HCT116 (cell line): ENCODE data around the gene BAHCC1. TPM values are rescaled to one million over a fixed set of nuclear protein-coding genes. Genes with fewer than 3 reads are reported as not detected.

ENCODE experiments used
- ATAC-seq: fragments of 200-7000 bp; cut with Tn5 transposase; 2 replicates; pipeline ENCODE4 v1.9.1; 2020; ENCODE audit warnings: mild to moderate bottlenecking, moderate library complexity
- BruUV-seq: library from RNA; stranded (reverse); fragments of 400-500 nt; replicated peaks from 2 replicates; lab custom pipeline; 2021; lab: Mats Ljungman, UMichigan
- CTCF ChIA-PET: fragments of 300-600 bp; sonication (Branson Sonifier 250); formaldehyde crosslinking; loops from one replicate; lab custom pipeline; 2021; ENCODE audit warnings: antibody characterized with exemption; lab: Charles Lee
- POLR2A ChIA-PET: fragments of 300-600, 350-600 bp; sonication (Branson Sonifier 250); formaldehyde crosslinking; loops from one replicate; lab custom pipeline; 2021; ENCODE audit warnings: antibody characterized with exemption; lab: Charles Lee
- RAD21 ChIA-PET, 2 experiments: fragments of 300-600 bp; sonication (Branson Sonifier 250); formaldehyde crosslinking; loops; one replicate each; lab custom pipeline; 2023; ENCODE audit warnings: low total read pairs in 2 of 2; ENCODE audit not compliant: uncharacterized antibody in 2 of 2, unreplicated experiment in 2 of 2, low non-redundant PET in 1 of 2; lab: Charles Lee
- DNase-seq: peaks from one replicate; pipeline ENCODE4 v3.0.0-alpha.2; 2010; ENCODE audit warnings: low read depth, low spot score
- H2AFZ ChIP-seq: fragments of 200-600 bp; shearing (Covaris generic), sonication (generic); 2 replicates; pipeline ENCODE4 v1.6.1; 2017; ENCODE audit warnings: low read depth, mixed run types, mixed read lengths, antibody characterized with exemption, low read length; ENCODE audit not compliant: poor library complexity, severe bottlenecking
- H3K27ac ChIP-seq: 2 replicates; pipeline ENCODE4 v1.5.1; 2012; ENCODE audit warnings: low read depth, low read length
- H3K27me3 ChIP-seq: fragments of 200-600 bp; sonication (generic); 2 replicates; pipeline ENCODE4 v1.6.1; 2016; ENCODE audit warnings: mixed run types, low read length, mixed read lengths; ENCODE audit not compliant: insufficient read depth
- H3K36me3 ChIP-seq, 2 experiments: fragments of 200-500 bp in 1 of 2; fragments of 200-600 bp in 1 of 2; sonication (Bioruptor generic) in 1 of 2; sonication (generic) in 1 of 2; 2 replicates each; pipeline versions ENCODE4 v1.5.1 to v1.6.1; 2014 to 2016; ENCODE audit warnings: low read length in 2 of 2, inconsistent platforms in 1 of 2, mixed read lengths in 1 of 2, mixed run types in 1 of 2; ENCODE audit not compliant: insufficient read depth in 2 of 2, control insufficient read depth in 1 of 2
- H3K4me1 ChIP-seq, 2 experiments: fragments of 200-600 bp in 1 of 2; sonication (generic) in 1 of 2; 2 replicates each; pipeline versions ENCODE4 v1.5.1 to v1.6.1; 2012 to 2017; ENCODE audit warnings: low read length in 2 of 2, inconsistent platforms in 1 of 2, mild to moderate bottlenecking in 1 of 2, mixed read lengths in 1 of 2, mixed run types in 1 of 2, moderate library complexity in 1 of 2; ENCODE audit not compliant: insufficient read depth in 2 of 2, control insufficient read depth in 1 of 2
- H3K4me2 ChIP-seq: fragments of 200-600 bp; sonication (generic); 2 replicates; pipeline ENCODE4 v1.6.1; 2017; ENCODE audit warnings: mixed run types, low read length, mixed read lengths
- H3K4me3 ChIP-seq, 2 experiments: fragments of 200-600 bp in 1 of 2; sonication (generic) in 1 of 2; replicated peaks in 1 of 2; 2 replicates each; pipeline ENCODE4 v1.5.1; 2011 to 2016; ENCODE audit warnings: low read length in 2 of 2, control low read depth in 1 of 2, low read depth in 1 of 2, mild to moderate bottlenecking in 1 of 2, mixed read lengths in 1 of 2, mixed run types in 1 of 2
- H3K79me2 ChIP-seq: fragments of 200-600 bp; sonication (generic); 2 replicates; pipeline ENCODE4 v1.6.1; 2017; ENCODE audit warnings: mild to moderate bottlenecking, mixed run types, low read length, moderate library complexity, mixed read lengths; ENCODE audit not compliant: insufficient read depth
- H3K9ac ChIP-seq: fragments of 200-600 bp; sonication (generic); 2 replicates; pipeline ENCODE4 v1.6.1; 2016; ENCODE audit warnings: low read length, mixed read lengths
- H3K9me2 ChIP-seq: fragments of 200-600 bp; sonication (generic), shearing (Covaris generic); 2 replicates; pipeline ENCODE4 v1.6.1; 2017; ENCODE audit warnings: mixed run types, mild to moderate bottlenecking, moderate library complexity; ENCODE audit not compliant: insufficient read depth
- H3K9me3 ChIP-seq, 2 experiments: fragments of 200-500 bp in 1 of 2; fragments of 200-600 bp in 1 of 2; sonication (Bioruptor generic) in 1 of 2; sonication (generic) in 1 of 2; 2 replicates each; pipeline ENCODE4 v1.6.1; 2014 to 2017; ENCODE audit warnings: low read length in 2 of 2, mixed read lengths in 2 of 2, inconsistent platforms in 1 of 2, low read depth in 1 of 2, mild to moderate bottlenecking in 1 of 2, mixed run types in 1 of 2, moderate library complexity in 1 of 2; ENCODE audit not compliant: control insufficient read depth in 1 of 2, insufficient read depth in 1 of 2
- H4K20me1 ChIP-seq: fragments of 200-600 bp; sonication (generic), shearing (Covaris generic); 2 replicates; pipeline ENCODE4 v1.6.1; 2017; ENCODE audit warnings: mixed run types, mild to moderate bottlenecking, moderate library complexity; ENCODE audit not compliant: insufficient read depth
- ATF3 ChIP-seq: IDR thresholded peaks from 2 replicates; pipeline ENCODE4 v1.6.1; 2012
- CEBPB ChIP-seq: IDR thresholded peaks from 2 replicates; pipeline ENCODE4 v1.6.1; 2012; ENCODE audit warnings: low read depth
- EZH2 ChIP-seq: fragments of 200-600 bp; sonication (generic); IDR thresholded peaks from 2 replicates; pipeline ENCODE4 v1.6.1; 2017; ENCODE audit warnings: antibody characterized with exemption, mixed run types
- intact Hi-C: fragments of 100-400 bp; cut with micrococcal nuclease; formaldehyde crosslinking; loops from 2 replicates; pipeline ENCODE4 v1.10.0; 2022
- total RNA-seq: library from RNA; stranded (reverse); gene quantifications from one replicate; pipeline ENCODE4 v1.2.1, GENCODE V29; 2021; ENCODE audit not compliant: unreplicated experiment
- TF ChIP-seq, protein P1 (sequence below), 3 experiments: fragments of 200-600 bp in 1 of 3; sonication (generic) in 1 of 3; IDR thresholded peaks in 2 of 3; conservative IDR thresholded peaks in 1 of 3; 2 replicates each; pipeline ENCODE4 v1.5.1; 2012 to 2017; ENCODE audit warnings: low read depth in 2 of 3, low read length in 2 of 3, antibody characterized with exemption in 1 of 3, borderline replicate concordance in 1 of 3, control low read depth in 1 of 3, mild to moderate bottlenecking in 1 of 3, mixed read lengths in 1 of 3, mixed run types in 1 of 3, moderate library complexity in 1 of 3; ENCODE audit not compliant: insufficient read depth in 1 of 3
- TF ChIP-seq, protein P2 (sequence below): IDR thresholded peaks from 2 replicates; pipeline ENCODE4 v1.6.1; 2012

BAHCC1 gene
- total RNA-seq, 1 experiment from 2014 or later, result 45.2 TPM

DNA sequence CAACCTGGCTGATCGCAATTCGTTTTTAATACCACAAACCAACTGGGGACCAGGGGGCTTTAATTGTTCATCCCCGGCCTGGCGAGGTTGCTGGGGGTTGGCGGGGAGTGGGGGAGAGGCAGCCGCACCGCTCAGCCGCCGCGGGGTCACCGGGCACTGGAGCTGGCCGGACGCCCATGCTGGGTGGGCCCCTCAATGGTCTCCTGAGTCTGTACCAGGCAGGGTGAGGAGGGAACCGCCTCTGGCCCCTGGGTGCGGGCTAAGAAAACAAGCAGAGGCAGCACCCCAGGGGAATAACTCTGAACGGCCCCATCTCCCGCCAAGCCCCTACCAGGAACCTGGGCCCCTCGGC lies 73.5 kb downstream of the BAHCC1 start:
- Histone ChIP-seq H3K9ac (no peak overlapping the region), H3K9me2 (no peaks in the 10 kb centered on the region), H3K4me2 (no peak overlapping the region), H3K36me3 (no peaks in the 10 kb centered on the region), H3K4me3 (no peak overlapping the region), H3K79me2 (no peaks in the 10 kb centered on the region), H2AFZ (no peak overlapping the region), H3K4me1 (peaks cover 6 to 30% of the 10 kb centered on the region in 2 experiments; a peak in 3 of 4 replicates), H3K27ac (no peak overlapping the region)
- ATAC-seq, result no peak
- BruUV-seq, result no TSS peak
- ChIA-PET RAD21 (no interaction called here), CTCF (no interaction called here)
- intact Hi-C loops, result no loop called here
- no peak for DNase-seq
- TF ChIP-seq CEBPB, result no peak
- TF ChIP-seq, protein P1, sequence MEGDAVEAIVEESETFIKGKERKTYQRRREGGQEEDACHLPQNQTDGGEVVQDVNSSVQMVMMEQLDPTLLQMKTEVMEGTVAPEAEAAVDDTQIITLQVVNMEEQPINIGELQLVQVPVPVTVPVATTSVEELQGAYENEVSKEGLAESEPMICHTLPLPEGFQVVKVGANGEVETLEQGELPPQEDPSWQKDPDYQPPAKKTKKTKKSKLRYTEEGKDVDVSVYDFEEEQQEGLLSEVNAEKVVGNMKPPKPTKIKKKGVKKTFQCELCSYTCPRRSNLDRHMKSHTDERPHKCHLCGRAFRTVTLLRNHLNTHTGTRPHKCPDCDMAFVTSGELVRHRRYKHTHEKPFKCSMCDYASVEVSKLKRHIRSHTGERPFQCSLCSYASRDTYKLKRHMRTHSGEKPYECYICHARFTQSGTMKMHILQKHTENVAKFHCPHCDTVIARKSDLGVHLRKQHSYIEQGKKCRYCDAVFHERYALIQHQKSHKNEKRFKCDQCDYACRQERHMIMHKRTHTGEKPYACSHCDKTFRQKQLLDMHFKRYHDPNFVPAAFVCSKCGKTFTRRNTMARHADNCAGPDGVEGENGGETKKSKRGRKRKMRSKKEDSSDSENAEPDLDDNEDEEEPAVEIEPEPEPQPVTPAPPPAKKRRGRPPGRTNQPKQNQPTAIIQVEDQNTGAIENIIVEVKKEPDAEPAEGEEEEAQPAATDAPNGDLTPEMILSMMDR (IDR thresholded peaks at IDR 0.05 in 2 of 3, conservative IDR thresholded peaks at IDR 0.05 in 1 of 3; ENCODE audit: borderline replicate concordance in 1 of 3, insufficient read depth in 1 of 3, low read depth in 2 of 3, low read length in 2 of 3), result no peak
- no peak for TF ChIP-seq EZH2
- TF ChIP-seq, all 23 proteins: peak for 0
- Histone ChIP-seq H3K27me3 (no peaks in the 10 kb centered on the region), H3K9me3 (no peaks in the 10 kb centered on the region), H4K20me1 (no peaks in the 10 kb centered on the region)
- POLR2A ChIA-PET, result no interaction called here

GRCh38 chr17:81469266-81469665 lies 74.0 kb downstream of the BAHCC1 start:
- intact Hi-C loops, result no loop called here
- Histone ChIP-seq H3K36me3 (no peaks in the 10 kb centered on the region), H3K4me2 (no peak overlapping the region), H3K9me2 (no peaks in the 10 kb centered on the region), H3K79me2 (no peaks in the 10 kb centered on the region), H3K27ac (no peak overlapping the region), H2AFZ (no peak overlapping the region), H3K9me3 (no peaks in the 10 kb centered on the region), H3K4me3 (no peak overlapping the region), H3K4me1 (peaks cover 6 to 30% of the 10 kb centered on the region in 2 experiments; a peak in 3 of 4 replicates), H3K27me3 (no peaks in the 10 kb centered on the region), H3K9ac (no peak overlapping the region), H4K20me1 (no peaks in the 10 kb centered on the region)
- CTCF ChIA-PET, result no interaction called here
- no TSS peak for BruUV-seq
- DNase-seq (no peak), ATAC-seq (no peak)
- TF ChIP-seq, protein P2, sequence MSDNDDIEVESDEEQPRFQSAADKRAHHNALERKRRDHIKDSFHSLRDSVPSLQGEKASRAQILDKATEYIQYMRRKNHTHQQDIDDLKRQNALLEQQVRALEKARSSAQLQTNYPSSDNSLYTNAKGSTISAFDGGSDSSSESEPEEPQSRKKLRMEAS, result no peak
- TF ChIP-seq ATF3, result no peak
- POLR2A ChIA-PET, result interaction anchor here (0.6 kb wide), 1 partner anchor 348 kb away, joined by 3 read pairs; no protein-coding TSS in a partner anchor
- RAD21 ChIA-PET, result no interaction called here
